ENCODE results near the gene SLC22A3.
"Not testable (repeated sequence)": the region's sequence is repeated elsewhere in the genome, so short reads cannot be mapped to it uniquely, and the experiment has no call there.

Gene SLC22A3

DNA sequence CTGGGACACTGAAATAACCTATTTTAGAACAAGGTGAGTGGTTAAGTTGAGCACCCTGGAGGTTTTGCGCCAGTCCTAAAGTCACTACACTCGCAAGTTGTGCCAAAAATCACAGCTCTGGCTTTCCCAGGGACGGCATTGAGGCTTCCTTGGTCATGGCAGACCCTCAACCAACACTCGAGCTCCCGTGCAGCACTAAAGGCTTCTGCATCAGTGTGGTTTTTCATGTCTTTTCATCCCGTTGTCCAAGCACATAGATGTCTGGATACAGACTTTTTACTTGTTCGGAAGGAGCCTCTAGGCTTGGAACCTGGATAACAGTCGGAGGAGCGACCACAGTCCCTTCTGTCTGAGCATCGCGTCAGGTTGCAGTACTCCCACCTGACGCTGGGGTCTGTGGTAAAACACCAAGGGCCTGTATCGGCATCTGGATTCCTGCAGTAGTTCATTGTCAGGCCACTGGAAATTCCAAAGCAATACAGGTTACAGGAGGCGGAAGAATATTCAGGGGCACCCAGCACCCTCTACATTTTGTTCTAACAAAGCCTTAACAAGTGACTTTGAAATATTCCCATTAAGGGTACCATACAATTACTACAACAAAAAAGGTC is 119.2 kb downstream of the SLC22A3 start:
- not testable (repeated sequence) for H2AFZ ChIP-seq (ENCODE audit: insufficient read depth, low read length, poor library complexity); H2BK120ac ChIP-seq (ENCODE audit: insufficient read depth, low read length, poor library complexity); H2BK12ac ChIP-seq (ENCODE audit: low read length); H3K14ac ChIP-seq (ENCODE audit: low read length); H3K36me3 ChIP-seq (ENCODE audit: control insufficient read depth in 1 of 2, insufficient read depth in 2 of 2, low read length in 2 of 2); H4K91ac ChIP-seq (ENCODE audit: low read depth, low read length); DNase-seq; H3K23ac ChIP-seq (ENCODE audit: low read length); H3K4me2 ChIP-seq (ENCODE audit: low read length); H3K4me3 ChIP-seq (ENCODE audit: low read depth, low read length); H4K8ac ChIP-seq (ENCODE audit: low read depth, low read length); H3K18ac ChIP-seq (ENCODE audit: low read length); H3K4ac ChIP-seq (ENCODE audit: low read depth, low read length); H3K27ac ChIP-seq (ENCODE audit: low read depth, low read length); H3K9me3 ChIP-seq (ENCODE audit: insufficient read depth, low read depth, low read length); H3K27me3 ChIP-seq (ENCODE audit: insufficient read depth, low read length); H2BK5ac ChIP-seq (ENCODE audit: low read depth, low read length, poor library complexity); H3K4me1 ChIP-seq (ENCODE audit: control insufficient read depth in 1 of 2, insufficient read depth in 2 of 2, low read length in 2 of 2); H3K9ac ChIP-seq (ENCODE audit: low read length); H3K79me1 ChIP-seq (ENCODE audit: low read length); H4K12ac ChIP-seq (ENCODE audit: low read depth, low read length); H2AK5ac ChIP-seq (ENCODE audit: low read length); H3K79me2 ChIP-seq (ENCODE audit: control insufficient read depth, insufficient read depth, low read length, poor library complexity)
- WGBS (ENCODE audit: extremely low coverage, insufficient coverage, insufficient read length): no CpG with 5 or more reads among the region's 14 CpGs

GRCh38 chr6:160469153-160469552 is 121.0 kb downstream of the SLC22A3 start:
- no peaks in the 10 kb centered on the region for H3K79me1 ChIP-seq (ENCODE audit: low read length)
- no peak overlapping the region for H3K4ac ChIP-seq (ENCODE audit: low read depth, low read length)
- no peak for DNase-seq
- no peaks in the 10 kb centered on the region for H3K36me3 ChIP-seq (ENCODE audit: control insufficient read depth in 1 of 2, insufficient read depth in 2 of 2, low read length in 2 of 2)
- peaks cover 2% of the 10 kb centered on the region for H3K9me3 ChIP-seq (ENCODE audit: insufficient read depth, low read depth, low read length)
- H2AFZ ChIP-seq (ENCODE audit: insufficient read depth, low read length, poor library complexity): no peak overlapping the region
- H4K12ac ChIP-seq (ENCODE audit: low read depth, low read length): no peak overlapping the region
- no peak overlapping the region for H4K8ac ChIP-seq (ENCODE audit: low read depth, low read length)
- H3K9ac ChIP-seq (ENCODE audit: low read length): no peak overlapping the region
- no peak overlapping the region for H2BK120ac ChIP-seq (ENCODE audit: insufficient read depth, low read length, poor library complexity)
- no CpG with 5 or more reads among the region's 2 CpGs for WGBS (ENCODE audit: extremely low coverage, insufficient coverage, insufficient read length)
- H2AK5ac ChIP-seq (ENCODE audit: low read length): no peak overlapping the region
- H3K27me3 ChIP-seq (ENCODE audit: insufficient read depth, low read length): no peaks in the 10 kb centered on the region
- H3K4me1 ChIP-seq (ENCODE audit: control insufficient read depth in 1 of 2, insufficient read depth in 2 of 2, low read length in 2 of 2): no peaks in the 10 kb centered on the region
- H2BK12ac ChIP-seq (ENCODE audit: low read length): no peak overlapping the region
- no peak overlapping the region for H3K14ac ChIP-seq (ENCODE audit: low read length)
- no peak overlapping the region for H3K23ac ChIP-seq (ENCODE audit: low read length)
- no peak overlapping the region for H3K27ac ChIP-seq (ENCODE audit: low read depth, low read length)
- no peak overlapping the region for H3K4me3 ChIP-seq (ENCODE audit: low read depth, low read length)
- H3K4me2 ChIP-seq (ENCODE audit: low read length): no peak overlapping the region
- no peak overlapping the region for H4K91ac ChIP-seq (ENCODE audit: low read depth, low read length)
- H3K18ac ChIP-seq (ENCODE audit: low read length): no peak overlapping the region
- H2BK5ac ChIP-seq (ENCODE audit: low read depth, low read length, poor library complexity): no peak overlapping the region
- H3K79me2 ChIP-seq (ENCODE audit: control insufficient read depth, insufficient read depth, low read length, poor library complexity): no peaks in the 10 kb centered on the region

DNA sequence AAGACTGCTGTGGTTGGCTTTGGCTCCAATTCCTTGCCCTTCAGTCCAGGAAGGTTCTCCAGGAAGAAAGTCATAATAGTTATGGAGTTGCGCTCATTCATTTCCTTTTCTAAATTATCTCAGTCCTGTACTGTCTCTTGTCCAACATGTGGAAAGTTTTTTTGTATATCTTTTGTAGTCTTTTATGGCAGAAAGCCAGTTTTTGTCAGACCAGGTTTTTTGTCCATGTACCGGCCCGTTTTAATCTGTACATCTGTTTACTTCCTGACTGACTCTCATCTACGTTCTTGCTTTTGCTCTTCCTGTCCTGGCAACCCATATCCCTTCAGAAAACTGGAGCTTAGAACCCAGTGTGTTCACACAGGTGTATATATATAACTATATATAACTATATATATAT is 127.9 kb downstream of the SLC22A3 start:
- H3K4me1 ChIP-seq (ENCODE audit: control insufficient read depth in 1 of 2, insufficient read depth in 2 of 2, low read length in 2 of 2); H4K8ac ChIP-seq (ENCODE audit: low read depth, low read length); H3K18ac ChIP-seq (ENCODE audit: low read length); H3K4me3 ChIP-seq (ENCODE audit: low read depth, low read length); H3K9me3 ChIP-seq (ENCODE audit: insufficient read depth, low read depth, low read length); H4K12ac ChIP-seq (ENCODE audit: low read depth, low read length); H3K79me2 ChIP-seq (ENCODE audit: control insufficient read depth, insufficient read depth, low read length, poor library complexity); H2AK5ac ChIP-seq (ENCODE audit: low read length); H3K4me2 ChIP-seq (ENCODE audit: low read length); H3K23ac ChIP-seq (ENCODE audit: low read length); DNase-seq; H3K36me3 ChIP-seq (ENCODE audit: control insufficient read depth in 1 of 2, insufficient read depth in 2 of 2, low read length in 2 of 2); H3K79me1 ChIP-seq (ENCODE audit: low read length); H3K14ac ChIP-seq (ENCODE audit: low read length); H2BK12ac ChIP-seq (ENCODE audit: low read length); H2BK120ac ChIP-seq (ENCODE audit: insufficient read depth, low read length, poor library complexity); H3K27ac ChIP-seq (ENCODE audit: low read depth, low read length); H3K27me3 ChIP-seq (ENCODE audit: insufficient read depth, low read length); H2BK5ac ChIP-seq (ENCODE audit: low read depth, low read length, poor library complexity); H2AFZ ChIP-seq (ENCODE audit: insufficient read depth, low read length, poor library complexity); H3K4ac ChIP-seq (ENCODE audit: low read depth, low read length); H4K91ac ChIP-seq (ENCODE audit: low read depth, low read length); H3K9ac ChIP-seq (ENCODE audit: low read length): not testable (repeated sequence)
- WGBS (ENCODE audit: extremely low coverage, insufficient coverage, insufficient read length): no CpG with 5 or more reads among the region's 4 CpGs

DNA sequence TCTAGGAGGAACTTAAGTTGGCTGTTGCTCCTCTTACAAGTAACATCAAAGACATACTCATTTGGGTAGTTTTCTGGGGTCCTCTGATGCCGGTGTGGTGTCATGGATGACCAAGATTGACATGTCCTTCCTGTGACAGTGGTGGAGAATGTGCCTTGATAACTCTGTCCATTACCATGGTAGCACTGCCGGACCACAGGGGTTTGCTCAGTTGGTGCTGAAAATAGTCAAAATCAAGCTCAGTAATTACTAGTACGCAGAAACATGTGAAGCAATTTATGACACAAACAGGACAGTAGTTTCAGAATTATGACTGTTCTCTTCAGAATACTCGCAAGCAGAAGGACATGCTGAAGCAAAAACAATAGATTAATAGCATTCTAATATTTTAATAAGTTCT is 128.9 kb downstream of the SLC22A3 start:
- WGBS (ENCODE audit: extremely low coverage, insufficient coverage, insufficient read length): no CpG with 5 or more reads among the region's 4 CpGs

More for the DNA sequence above, 128.9 kb downstream of the SLC22A3 start:
- H3K79me1 ChIP-seq (ENCODE audit: low read length); H2BK120ac ChIP-seq (ENCODE audit: insufficient read depth, low read length, poor library complexity); H3K27me3 ChIP-seq (ENCODE audit: insufficient read depth, low read length); H3K14ac ChIP-seq (ENCODE audit: low read length); H3K18ac ChIP-seq (ENCODE audit: low read length); H2AK5ac ChIP-seq (ENCODE audit: low read length); H3K4me3 ChIP-seq (ENCODE audit: low read depth, low read length); H4K8ac ChIP-seq (ENCODE audit: low read depth, low read length); H3K4ac ChIP-seq (ENCODE audit: low read depth, low read length); H3K27ac ChIP-seq (ENCODE audit: low read depth, low read length); H4K12ac ChIP-seq (ENCODE audit: low read depth, low read length); H3K9me3 ChIP-seq (ENCODE audit: insufficient read depth, low read depth, low read length); H2BK5ac ChIP-seq (ENCODE audit: low read depth, low read length, poor library complexity); H3K79me2 ChIP-seq (ENCODE audit: control insufficient read depth, insufficient read depth, low read length, poor library complexity); H3K4me1 ChIP-seq (ENCODE audit: control insufficient read depth in 1 of 2, insufficient read depth in 2 of 2, low read length in 2 of 2); H3K23ac ChIP-seq (ENCODE audit: low read length); H3K9ac ChIP-seq (ENCODE audit: low read length); H3K36me3 ChIP-seq (ENCODE audit: control insufficient read depth in 1 of 2, insufficient read depth in 2 of 2, low read length in 2 of 2); H2BK12ac ChIP-seq (ENCODE audit: low read length); H2AFZ ChIP-seq (ENCODE audit: insufficient read depth, low read length, poor library complexity); H3K4me2 ChIP-seq (ENCODE audit: low read length); H4K91ac ChIP-seq (ENCODE audit: low read depth, low read length); DNase-seq: not testable (repeated sequence)
